Brain pericyte (primary cell): ENCODE measurements around the gene KLHL29.

Source experiments
- DNase-seq: peaks from one replicate; pipeline ENCODE4 v3.0.0-alpha.2; 2012; ENCODE audit warnings: low read depth, low spot score

KLHL29 gene

GRCh38 chr2:23492921-23493320, 107.9 kb downstream of the KLHL29 start:
- no peak for DNase-seq

GRCh38 chr2:23493846-23494245, 108.9 kb downstream of the KLHL29 start:
- no peak for DNase-seq

GRCh38 chr2:23494286-23494685, 109.3 kb downstream of the KLHL29 start:
- no peak for DNase-seq

- DNase-seq, result no peak
Observed at GRCh38 chr2:23495661-23496114, 110.7 kb downstream of the KLHL29 start.

GRCh38 chr2:23496456-23496855, 111.5 kb downstream of the KLHL29 start:
- DNase-seq, result no peak

GRCh38 chr2:23497063-23497462, 112.1 kb downstream of the KLHL29 start:
- DNase-seq, result no peak

- DNase-seq, result no peak
Observed at GRCh38 chr2:23497536-23497935, 112.6 kb downstream of the KLHL29 start.

GRCh38 chr2:23498943-23499342, 114.0 kb downstream of the KLHL29 start:
- no peak for DNase-seq

GRCh38 chr2:23499439-23499838, 114.5 kb downstream of the KLHL29 start:
- no peak for DNase-seq

- no peak for DNase-seq
Observed at GRCh38 chr2:23500836-23501235, 115.9 kb downstream of the KLHL29 start.

- DNase-seq, result no peak
Observed at GRCh38 chr2:23502096-23502495, 117.1 kb downstream of the KLHL29 start.

GRCh38 chr2:23503097-23503496, 118.1 kb downstream of the KLHL29 start:
- DNase-seq, result no peak

GRCh38 chr2:23503682-23504081, 118.7 kb downstream of the KLHL29 start:
- no peak for DNase-seq

GRCh38 chr2:23504591-23504990, 119.6 kb downstream of the KLHL29 start:
- DNase-seq, result no peak

- DNase-seq, result no peak
Observed at GRCh38 chr2:23505218-23505983, 120.4 kb downstream of the KLHL29 start.

- DNase-seq, result no peak
Observed at GRCh38 chr2:23505984-23506380, 121.0 kb downstream of the KLHL29 start.

GRCh38 chr2:23506531-23507266, 121.7 kb downstream of the KLHL29 start:
- DNase-seq, result no peak

- DNase-seq, result no peak
Observed at GRCh38 chr2:23507267-23508065, 122.5 kb downstream of the KLHL29 start.

- no peak for DNase-seq
Observed at GRCh38 chr2:23508066-23508390, 123.0 kb downstream of the KLHL29 start.

GRCh38 chr2:23509103-23509502, 124.1 kb downstream of the KLHL29 start:
- DNase-seq, result no peak

- no peak for DNase-seq
Observed at GRCh38 chr2:23509596-23510292, 124.8 kb downstream of the KLHL29 start.

- DNase-seq, result no peak
Observed at GRCh38 chr2:23510471-23510870, 125.5 kb downstream of the KLHL29 start.
